ENCODE results near the gene RBBP8NL. TPM values are rescaled to one million over a fixed set of nuclear protein-coding genes. Genes with fewer than 3 reads are reported as not detected.

RBBP8NL gene
- total RNA-seq, 1 donor from 2014 or later, result 0.10 TPM

DNA sequence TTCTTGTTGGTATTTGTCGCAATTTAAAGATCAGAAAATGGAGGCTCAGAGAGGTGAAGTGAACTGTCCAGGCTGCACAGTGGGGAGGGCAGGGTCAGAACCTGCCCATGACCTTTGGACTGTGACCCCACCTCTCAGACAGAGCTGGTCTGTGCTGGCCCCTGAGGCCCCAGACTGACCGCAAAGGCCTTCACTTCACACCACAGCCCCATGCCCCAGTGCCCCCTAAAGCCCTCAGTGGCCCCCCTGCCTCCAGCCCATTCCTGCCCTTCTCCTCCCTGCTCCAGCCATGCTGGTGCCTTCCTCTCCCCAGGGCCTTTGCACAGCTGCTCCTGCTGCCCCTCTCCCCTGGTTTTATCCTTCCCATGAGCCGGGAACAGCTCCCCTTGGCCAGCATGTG lies 9.4 kb upstream of the RBBP8NL start:
- Mint-ChIP-seq H3K27me3 (ENCODE audit: unreplicated experiment) (peaks cover 2% of the 10 kb centered on the region), H3K27ac (ENCODE audit: unreplicated experiment) (peak overlapping the region; percentile 18)

DNA sequence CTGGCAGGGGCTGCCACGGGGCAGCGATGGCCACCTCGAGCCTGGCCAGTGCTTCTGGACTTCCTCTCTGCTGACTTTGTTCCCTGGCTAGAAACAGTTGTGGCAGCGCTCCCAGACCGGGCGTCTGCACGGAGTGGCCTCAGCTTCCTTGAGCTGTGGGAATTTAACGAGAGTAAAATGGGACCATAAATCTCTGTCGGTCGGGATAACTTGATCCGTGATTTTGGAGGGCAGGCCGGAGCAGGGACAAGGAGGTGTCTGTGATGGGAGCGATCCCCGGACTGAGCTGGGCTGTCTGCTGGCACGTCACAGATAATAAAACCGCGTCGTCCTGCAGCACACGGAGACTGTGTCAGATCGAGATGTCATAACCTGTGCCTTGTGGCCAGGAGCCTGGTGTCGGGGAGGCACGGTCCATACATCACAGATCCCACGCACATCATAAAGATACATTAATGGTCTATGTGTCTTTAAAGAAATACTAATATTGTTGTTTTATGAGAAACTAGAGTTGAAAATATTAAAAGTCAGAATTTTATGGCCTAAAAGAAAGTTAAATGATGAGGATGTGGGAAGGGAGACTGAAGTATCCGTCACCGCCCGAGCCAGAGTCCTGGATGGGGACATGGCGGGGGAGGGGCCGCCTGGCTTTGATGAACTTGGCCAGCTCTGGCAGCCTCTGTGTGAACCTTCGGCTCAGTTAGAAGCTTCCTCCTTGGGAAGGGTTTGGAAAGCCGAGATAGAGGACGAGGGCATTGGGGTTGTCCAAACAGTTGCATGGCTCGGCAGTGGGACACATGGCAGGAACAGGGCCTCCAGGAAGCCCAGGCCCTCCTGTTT lies 6.5 kb upstream of the RBBP8NL start:
- TF ChIP-seq, protein P1, sequence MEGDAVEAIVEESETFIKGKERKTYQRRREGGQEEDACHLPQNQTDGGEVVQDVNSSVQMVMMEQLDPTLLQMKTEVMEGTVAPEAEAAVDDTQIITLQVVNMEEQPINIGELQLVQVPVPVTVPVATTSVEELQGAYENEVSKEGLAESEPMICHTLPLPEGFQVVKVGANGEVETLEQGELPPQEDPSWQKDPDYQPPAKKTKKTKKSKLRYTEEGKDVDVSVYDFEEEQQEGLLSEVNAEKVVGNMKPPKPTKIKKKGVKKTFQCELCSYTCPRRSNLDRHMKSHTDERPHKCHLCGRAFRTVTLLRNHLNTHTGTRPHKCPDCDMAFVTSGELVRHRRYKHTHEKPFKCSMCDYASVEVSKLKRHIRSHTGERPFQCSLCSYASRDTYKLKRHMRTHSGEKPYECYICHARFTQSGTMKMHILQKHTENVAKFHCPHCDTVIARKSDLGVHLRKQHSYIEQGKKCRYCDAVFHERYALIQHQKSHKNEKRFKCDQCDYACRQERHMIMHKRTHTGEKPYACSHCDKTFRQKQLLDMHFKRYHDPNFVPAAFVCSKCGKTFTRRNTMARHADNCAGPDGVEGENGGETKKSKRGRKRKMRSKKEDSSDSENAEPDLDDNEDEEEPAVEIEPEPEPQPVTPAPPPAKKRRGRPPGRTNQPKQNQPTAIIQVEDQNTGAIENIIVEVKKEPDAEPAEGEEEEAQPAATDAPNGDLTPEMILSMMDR (IDR thresholded peaks at IDR 0.05; ENCODE audit: unreplicated experiment), result no peak
- Mint-ChIP-seq H3K9me3 (ENCODE audit: unreplicated experiment) (no peaks in the 10 kb centered on the region), H3K27ac (ENCODE audit: unreplicated experiment) (no peak overlapping the region), H3K4me3 (ENCODE audit: unreplicated experiment) (no peak overlapping the region), H3K27me3 (ENCODE audit: unreplicated experiment) (peaks cover 3% of the 10 kb centered on the region), H3K36me3 (ENCODE audit: low read depth, unreplicated experiment) (no peaks in the 10 kb centered on the region), H3K4me1 (ENCODE audit: unreplicated experiment) (no peaks in the 10 kb centered on the region)
- DNase-seq (ENCODE audit: low spot score), result no peak

More for the DNA sequence above, 9.4 kb upstream of the RBBP8NL start:
- no peaks in the 10 kb centered on the region for H3K9me3 Mint-ChIP-seq (ENCODE audit: unreplicated experiment)
- H3K4me3 Mint-ChIP-seq (ENCODE audit: unreplicated experiment), result no peak overlapping the region
- H3K36me3 Mint-ChIP-seq (ENCODE audit: low read depth, unreplicated experiment), result no peaks in the 10 kb centered on the region
- no peaks in the 10 kb centered on the region for H3K4me1 Mint-ChIP-seq (ENCODE audit: unreplicated experiment)
- no peak for DNase-seq (ENCODE audit: low spot score)
- TF ChIP-seq, protein P1 (IDR thresholded peaks at IDR 0.05; ENCODE audit: unreplicated experiment), result no peak

- TF ChIP-seq, protein P1 (IDR thresholded peaks at IDR 0.05; ENCODE audit: unreplicated experiment), result no peak
- H3K27me3 Mint-ChIP-seq (ENCODE audit: unreplicated experiment), result peaks cover 11% of the 10 kb centered on the region
- no peak overlapping the region for H3K27ac Mint-ChIP-seq (ENCODE audit: unreplicated experiment)
- no peak for DNase-seq (ENCODE audit: low spot score)
- H3K4me3 Mint-ChIP-seq (ENCODE audit: unreplicated experiment), result no peak overlapping the region
- H3K4me1 Mint-ChIP-seq (ENCODE audit: unreplicated experiment), result peaks cover 2% of the 10 kb centered on the region
- H3K36me3 Mint-ChIP-seq (ENCODE audit: low read depth, unreplicated experiment), result no peaks in the 10 kb centered on the region
- H3K9me3 Mint-ChIP-seq (ENCODE audit: unreplicated experiment), result no peaks in the 10 kb centered on the region
Measured at GRCh38 chr20:62430866-62431447, 3.6 kb upstream of the RBBP8NL start.

DNA sequence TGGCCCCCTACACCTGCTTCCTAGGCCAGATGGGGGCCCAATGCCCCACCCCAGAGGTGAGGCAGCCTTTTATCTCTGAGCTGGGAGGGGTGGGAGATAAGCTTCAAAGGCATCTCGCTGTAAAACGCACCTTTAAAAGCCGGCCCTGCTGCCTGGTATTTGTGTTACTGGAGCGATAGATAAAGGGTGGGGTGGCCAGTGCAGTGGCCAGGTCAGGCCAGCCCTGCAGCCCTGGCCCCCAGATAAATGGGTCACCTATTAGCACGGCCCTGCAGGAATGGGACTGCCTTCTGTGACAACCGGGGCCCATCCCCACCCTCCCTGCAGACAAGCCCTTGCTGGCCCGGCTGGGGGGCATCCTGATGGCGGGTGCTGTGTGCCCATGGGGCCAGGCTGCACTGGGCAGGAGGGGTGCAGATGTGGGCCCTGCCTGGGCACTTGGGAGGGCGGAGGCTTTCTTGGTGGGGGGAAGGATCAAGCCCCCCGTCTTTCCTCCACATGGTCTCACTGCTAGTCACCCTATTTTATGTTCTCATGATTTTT lies 3.0 kb upstream of the RBBP8NL start:
- Mint-ChIP-seq H3K4me1 (ENCODE audit: unreplicated experiment) (peaks cover 2% of the 10 kb centered on the region), H3K27me3 (ENCODE audit: unreplicated experiment) (peaks cover 14% of the 10 kb centered on the region), H3K36me3 (ENCODE audit: low read depth, unreplicated experiment) (no peaks in the 10 kb centered on the region), H3K27ac (ENCODE audit: unreplicated experiment) (no peak overlapping the region), H3K4me3 (ENCODE audit: unreplicated experiment) (no peak overlapping the region), H3K9me3 (ENCODE audit: unreplicated experiment) (no peaks in the 10 kb centered on the region)
- TF ChIP-seq, protein P1 (IDR thresholded peaks at IDR 0.05; ENCODE audit: unreplicated experiment), result no peak
- DNase-seq (ENCODE audit: low spot score), result no peak

Measured in endothelial cell (in vitro differentiated cells).